Activated CD4-positive, CD25-positive, alpha-beta regulatory T cell treated with anti-CD3 and anti-CD28 coated beads, Interleukin-2, amount 50 U/mL, for 16 hours (primary cell): Measurements from ENCODE around the gene ZNF423.
"Not testable (repeated sequence)": the region's sequence is repeated elsewhere in the genome, so short reads cannot be mapped to it uniquely, and the experiment has no call there.

Experiments
- DNase-seq: peaks from one replicate; pipeline ENCODE4 v3.0.0-alpha.2; 2020; ENCODE audit warnings: low read depth, low spot score

Gene ZNF423

GRCh38 chr16:49515016-49515565 lies 340.8 kb downstream of the ZNF423 start:
- DNase-seq, result no peak

- no peak for DNase-seq
Measured at GRCh38 chr16:49514073-49514980, 341.6 kb downstream of the ZNF423 start.

- DNase-seq, result no peak
Measured at GRCh38 chr16:49513040-49513439, 342.9 kb downstream of the ZNF423 start.

GRCh38 chr16:49510654-49511305 lies 345.1 kb downstream of the ZNF423 start:
- no peak for DNase-seq

- DNase-seq, result no peak
Measured at GRCh38 chr16:49510141-49510540, 345.8 kb downstream of the ZNF423 start.

GRCh38 chr16:49506058-49507013 lies 349.6 kb downstream of the ZNF423 start:
- DNase-seq, result not testable (repeated sequence)

GRCh38 chr16:49505556-49505955 lies 350.4 kb downstream of the ZNF423 start:
- no peak for DNase-seq

GRCh38 chr16:49504626-49505025 lies 351.3 kb downstream of the ZNF423 start:
- DNase-seq, result no peak

- no peak for DNase-seq
Measured at GRCh38 chr16:49504023-49504364, 351.9 kb downstream of the ZNF423 start.

GRCh38 chr16:49503256-49504022 lies 352.5 kb downstream of the ZNF423 start:
- no peak for DNase-seq

GRCh38 chr16:49502136-49502881 lies 353.6 kb downstream of the ZNF423 start:
- no peak for DNase-seq

- DNase-seq, result no peak
Measured at GRCh38 chr16:49499869-49500610, 355.9 kb downstream of the ZNF423 start.

- no peak for DNase-seq
Measured at GRCh38 chr16:49499414-49499785, 356.5 kb downstream of the ZNF423 start.

- no peak for DNase-seq
Measured at GRCh38 chr16:49498666-49499413, 357.1 kb downstream of the ZNF423 start.

GRCh38 chr16:49498264-49498663 lies 357.6 kb downstream of the ZNF423 start:
- DNase-seq, result no peak

GRCh38 chr16:49497466-49497865 lies 358.4 kb downstream of the ZNF423 start:
- no peak for DNase-seq

- DNase-seq, result no peak
Measured at GRCh38 chr16:49496656-49497055, 359.3 kb downstream of the ZNF423 start.

GRCh38 chr16:49495596-49496355 lies 360.1 kb downstream of the ZNF423 start:
- no peak for DNase-seq
